NCI-H1417 (cell line): ENCODE measurements around the gene TBKBP1.
"Not testable (repeated sequence)": the region's sequence is repeated elsewhere in the genome, so short reads cannot be mapped to it uniquely, and the experiment has no call there.

Source experiments
- DNase-seq, 3 experiments: peaks; one replicate each; lab custom pipeline; 2025; lab: John Stamatoyannopoulos, UW

Gene TBKBP1

DNA sequence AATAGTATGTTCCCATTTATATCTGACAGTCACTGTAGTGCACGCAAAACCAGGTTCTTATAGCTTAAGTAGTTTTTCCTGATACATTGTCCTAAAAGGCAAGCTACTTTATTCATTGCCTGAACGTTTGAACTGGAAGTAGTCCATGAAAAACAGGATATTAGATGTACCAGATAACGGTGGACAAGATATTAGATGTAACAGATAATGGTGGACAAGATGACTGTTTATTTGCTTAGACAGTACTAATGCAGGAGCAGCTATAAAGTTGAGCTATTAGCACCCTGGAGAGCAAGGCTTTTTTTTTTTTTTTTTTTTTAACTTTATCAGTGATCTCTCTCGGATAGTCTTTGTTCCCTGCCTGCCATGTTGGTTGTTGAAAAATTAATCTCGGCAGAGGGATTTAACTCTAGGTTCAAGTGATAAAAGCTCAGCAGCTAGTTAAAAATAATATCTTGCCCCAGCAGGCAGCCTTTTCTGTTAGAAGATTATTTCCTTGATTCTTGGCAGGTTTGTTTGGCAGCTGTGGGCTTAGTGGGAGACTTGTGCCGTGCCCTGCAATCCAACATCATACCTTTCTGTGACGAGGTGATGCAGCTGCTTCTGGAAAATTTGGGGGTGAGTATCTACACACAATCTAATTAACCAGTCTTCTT lies 17.3 kb upstream of the TBKBP1 start:
- no peak for DNase-seq

- DNase-seq = no peak
Measured at GRCh38 chr17:47678196-47678595, 15.8 kb upstream of the TBKBP1 start.

DNA sequence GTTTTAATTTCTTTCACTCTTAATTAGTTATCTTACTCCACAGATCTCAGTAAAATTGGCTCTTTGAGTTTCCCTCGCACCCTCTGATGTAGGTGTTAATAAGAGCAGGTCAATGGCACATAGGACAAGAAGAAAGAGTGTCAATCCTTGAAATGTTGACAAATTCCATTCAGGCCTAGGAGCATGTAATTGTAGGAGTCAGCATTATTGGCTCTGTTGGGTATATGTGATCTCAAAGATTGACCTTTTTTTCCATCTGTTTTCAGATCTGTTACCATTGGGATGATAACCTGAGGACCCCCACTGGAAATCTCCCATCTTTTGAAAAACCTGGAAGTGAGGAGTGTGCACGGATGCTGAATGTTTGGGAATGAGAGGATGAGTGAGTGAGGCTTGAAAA lies 11.8 kb upstream of the TBKBP1 start:
- DNase-seq = no peak

- not testable (repeated sequence) for DNase-seq
Measured at GRCh38 chr17:47682727-47683126, 11.2 kb upstream of the TBKBP1 start.

DNA sequence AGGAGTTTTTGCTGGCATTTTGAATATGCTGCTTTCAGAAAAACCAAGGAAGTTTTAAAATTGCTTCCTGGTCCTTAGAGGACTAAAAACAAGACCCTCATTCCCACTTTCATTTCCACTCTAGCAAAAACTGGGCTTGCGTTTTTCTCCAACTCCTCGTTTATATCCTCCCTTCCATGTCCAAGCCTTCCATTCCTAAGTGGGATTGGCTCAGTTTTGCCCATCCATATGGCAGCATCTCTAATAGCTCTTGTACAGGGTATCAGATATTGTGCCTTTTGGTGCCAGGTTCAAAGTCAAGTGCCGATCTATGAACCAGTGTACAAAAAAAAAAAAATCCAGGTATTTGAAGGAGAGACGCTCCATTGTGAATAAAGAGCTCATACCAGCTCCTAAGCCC lies 9.9 kb upstream of the TBKBP1 start:
- DNase-seq = no peak

GRCh38 chr17:47684535-47685193 lies 9.3 kb upstream of the TBKBP1 start:
- DNase-seq = no peak

GRCh38 chr17:47685556-47686275 lies 8.2 kb upstream of the TBKBP1 start:
- DNase-seq = no peak

GRCh38 chr17:47686276-47686635 lies 7.7 kb upstream of the TBKBP1 start:
- no peak for DNase-seq

GRCh38 chr17:47686664-47687327 lies 7.2 kb upstream of the TBKBP1 start:
- DNase-seq = no peak

GRCh38 chr17:47687328-47687690 lies 6.7 kb upstream of the TBKBP1 start:
- DNase-seq = no peak

GRCh38 chr17:47687748-47688147 lies 6.2 kb upstream of the TBKBP1 start:
- DNase-seq = no peak

DNA sequence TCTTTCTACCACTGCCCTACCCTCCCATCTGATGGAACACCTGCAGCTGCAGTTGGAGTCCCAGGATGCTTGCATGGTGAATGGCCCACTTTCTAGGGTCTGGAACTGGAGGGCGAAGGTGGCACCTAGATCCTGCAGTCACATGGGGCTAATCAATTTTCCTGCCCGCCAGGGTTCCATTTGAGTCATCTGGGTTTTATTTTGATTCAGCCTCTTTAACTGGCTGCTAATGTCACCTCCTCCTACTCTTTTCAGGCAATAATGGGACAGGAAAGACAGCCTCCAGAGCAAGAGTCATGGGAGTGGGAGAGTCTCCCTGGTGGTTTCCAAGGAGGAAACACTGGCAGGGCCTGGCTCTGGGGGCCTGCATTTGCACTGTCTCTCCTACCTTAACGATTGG lies 3.8 kb upstream of the TBKBP1 start:
- no peak for DNase-seq

GRCh38 chr17:47692137-47692894 lies 1.6 kb upstream of the TBKBP1 start:
- no peak for DNase-seq

DNA sequence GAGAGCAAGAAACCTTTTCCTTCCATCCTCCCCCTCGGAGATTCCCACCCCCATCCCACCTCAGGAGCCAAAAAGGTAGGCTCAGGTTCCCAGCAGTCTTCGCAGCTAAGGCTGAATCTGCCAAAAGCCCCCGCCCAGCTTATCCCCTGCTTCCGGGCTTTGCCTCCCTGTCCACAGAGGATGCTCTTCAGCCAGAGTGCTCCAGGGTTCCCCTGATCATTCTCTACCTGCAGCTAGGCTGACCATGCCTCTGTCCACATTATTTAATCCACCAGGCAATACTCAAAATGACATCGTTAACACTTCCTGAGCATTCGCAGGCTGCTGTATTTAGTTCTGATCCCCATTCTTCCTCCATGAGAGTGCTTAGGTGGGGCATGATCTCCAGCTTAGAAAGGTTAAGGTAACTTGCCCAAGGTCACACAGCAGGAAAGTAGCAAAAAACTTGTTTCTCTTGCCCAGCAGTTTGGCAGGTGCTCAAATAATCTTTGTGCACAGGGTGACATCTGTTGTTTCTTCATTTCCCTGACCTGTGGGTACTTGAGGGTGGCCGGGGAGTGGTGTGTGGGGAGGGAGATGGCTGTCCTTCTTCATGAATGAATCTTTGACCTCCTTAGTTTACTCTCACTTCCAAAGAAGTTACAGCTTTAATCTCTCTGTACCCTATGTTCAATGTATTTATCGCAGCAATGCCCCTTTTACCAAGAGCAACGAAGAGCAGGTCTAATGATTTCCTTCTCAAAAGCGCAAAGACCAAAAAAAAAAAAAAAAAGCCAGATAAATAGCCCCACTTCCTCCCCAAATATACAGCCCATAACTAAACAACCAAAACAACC lies 848 bp upstream of the TBKBP1 start:
- peak; percentile 4 to 72 (median 27) for DNase-seq

- peak in 2 of 3 experiments; percentile 49 to 67 for DNase-seq
Measured at GRCh38 chr17:47694581-47695428, 844 bp downstream of the TBKBP1 start.

GRCh38 chr17:47695429-47696376 lies 1.7 kb downstream of the TBKBP1 start:
- no peak for DNase-seq

DNA sequence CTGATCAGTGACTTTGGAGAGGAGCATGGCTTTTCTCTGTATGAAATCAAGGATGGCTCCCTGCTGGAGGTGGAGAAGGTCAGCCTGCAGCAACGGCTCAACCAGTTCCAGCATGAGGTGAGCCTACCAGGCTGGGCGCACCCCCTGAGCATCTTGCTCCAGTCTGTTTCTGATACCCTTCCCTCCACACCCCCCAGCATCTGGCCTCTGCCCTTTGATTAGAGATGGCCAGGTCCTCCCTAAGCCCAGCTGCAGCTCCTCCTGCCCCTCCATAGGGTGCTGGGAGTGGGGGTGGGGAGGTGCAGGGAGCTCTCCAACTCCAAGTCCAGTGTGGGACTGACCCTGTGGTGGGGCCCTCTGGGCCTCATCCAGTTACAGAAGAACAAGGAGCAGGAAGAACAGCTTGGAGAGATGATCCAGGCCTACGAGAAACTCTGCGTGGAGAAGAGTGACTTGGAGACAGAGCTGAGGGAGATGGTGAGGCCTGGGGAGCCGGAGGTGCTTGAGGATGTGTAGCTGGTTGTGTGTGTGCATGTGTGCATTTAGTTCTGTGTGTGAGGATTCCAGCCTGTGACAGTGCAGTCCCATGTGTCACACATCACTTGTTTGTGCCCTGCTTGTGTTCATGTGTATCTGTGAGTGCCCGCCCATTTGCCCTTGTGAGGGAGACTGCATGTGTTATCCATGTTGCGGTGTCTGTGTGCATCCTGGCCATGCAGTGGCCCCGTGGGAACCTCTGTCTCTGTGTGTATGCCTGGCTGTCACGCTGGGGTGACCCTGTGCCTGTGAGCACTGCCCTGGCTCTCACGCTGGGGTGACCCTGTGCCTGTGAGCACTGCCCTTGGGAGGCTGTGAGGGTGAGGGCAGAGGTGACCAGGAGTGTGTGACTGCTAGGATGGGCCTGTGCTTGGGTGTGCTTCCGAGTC lies 3.0 kb downstream of the TBKBP1 start:
- no peak for DNase-seq
